22Rv1 (cell line): Measurements from ENCODE around the gene ZCCHC7.
A peak's percentile ranks its signal among the peaks of the same experiment; 100 is the strongest.

Experiments used
- H3K27ac ChIP-seq: fragments of 450-650 bp; 2 replicates; pipeline ENCODE4 v1.5.1; 2017
- ZFX ChIP-seq: fragments of 450-650 bp; IDR thresholded peaks from 2 replicates; pipeline ENCODE4 v1.6.1; 2017; ENCODE audit warnings: antibody characterized with exemption, borderline replicate concordance
- TF ChIP-seq, protein P1 (sequence below): fragments of 450-650 bp; IDR thresholded peaks from 2 replicates; pipeline ENCODE4 v1.5.1; 2017; ENCODE audit warnings: mild to moderate bottlenecking

Gene ZCCHC7

DNA sequence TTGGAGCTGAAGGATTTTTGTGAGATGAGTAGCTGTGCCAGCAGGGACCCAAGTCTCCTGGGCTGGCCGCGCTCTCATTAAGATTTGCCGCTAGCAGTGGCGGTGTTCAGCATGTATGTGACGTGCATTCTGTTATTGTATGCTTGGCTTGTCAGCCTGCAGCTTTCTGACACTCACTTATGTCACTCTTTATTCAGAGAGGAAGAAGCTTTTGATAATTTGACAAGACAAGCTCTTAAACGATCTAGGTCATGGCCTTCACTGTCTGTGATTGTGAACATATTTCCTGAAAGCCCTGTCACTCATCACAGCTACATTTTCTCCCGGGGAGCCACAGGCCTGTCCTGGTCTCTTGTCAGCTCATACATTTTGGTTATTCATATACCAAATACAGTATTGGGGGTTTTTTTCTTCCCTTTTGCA is 203.9 kb downstream of the ZCCHC7 start:
- TF ChIP-seq, protein P1, sequence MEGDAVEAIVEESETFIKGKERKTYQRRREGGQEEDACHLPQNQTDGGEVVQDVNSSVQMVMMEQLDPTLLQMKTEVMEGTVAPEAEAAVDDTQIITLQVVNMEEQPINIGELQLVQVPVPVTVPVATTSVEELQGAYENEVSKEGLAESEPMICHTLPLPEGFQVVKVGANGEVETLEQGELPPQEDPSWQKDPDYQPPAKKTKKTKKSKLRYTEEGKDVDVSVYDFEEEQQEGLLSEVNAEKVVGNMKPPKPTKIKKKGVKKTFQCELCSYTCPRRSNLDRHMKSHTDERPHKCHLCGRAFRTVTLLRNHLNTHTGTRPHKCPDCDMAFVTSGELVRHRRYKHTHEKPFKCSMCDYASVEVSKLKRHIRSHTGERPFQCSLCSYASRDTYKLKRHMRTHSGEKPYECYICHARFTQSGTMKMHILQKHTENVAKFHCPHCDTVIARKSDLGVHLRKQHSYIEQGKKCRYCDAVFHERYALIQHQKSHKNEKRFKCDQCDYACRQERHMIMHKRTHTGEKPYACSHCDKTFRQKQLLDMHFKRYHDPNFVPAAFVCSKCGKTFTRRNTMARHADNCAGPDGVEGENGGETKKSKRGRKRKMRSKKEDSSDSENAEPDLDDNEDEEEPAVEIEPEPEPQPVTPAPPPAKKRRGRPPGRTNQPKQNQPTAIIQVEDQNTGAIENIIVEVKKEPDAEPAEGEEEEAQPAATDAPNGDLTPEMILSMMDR: no peak
- H3K27ac ChIP-seq: no peak overlapping the region

DNA sequence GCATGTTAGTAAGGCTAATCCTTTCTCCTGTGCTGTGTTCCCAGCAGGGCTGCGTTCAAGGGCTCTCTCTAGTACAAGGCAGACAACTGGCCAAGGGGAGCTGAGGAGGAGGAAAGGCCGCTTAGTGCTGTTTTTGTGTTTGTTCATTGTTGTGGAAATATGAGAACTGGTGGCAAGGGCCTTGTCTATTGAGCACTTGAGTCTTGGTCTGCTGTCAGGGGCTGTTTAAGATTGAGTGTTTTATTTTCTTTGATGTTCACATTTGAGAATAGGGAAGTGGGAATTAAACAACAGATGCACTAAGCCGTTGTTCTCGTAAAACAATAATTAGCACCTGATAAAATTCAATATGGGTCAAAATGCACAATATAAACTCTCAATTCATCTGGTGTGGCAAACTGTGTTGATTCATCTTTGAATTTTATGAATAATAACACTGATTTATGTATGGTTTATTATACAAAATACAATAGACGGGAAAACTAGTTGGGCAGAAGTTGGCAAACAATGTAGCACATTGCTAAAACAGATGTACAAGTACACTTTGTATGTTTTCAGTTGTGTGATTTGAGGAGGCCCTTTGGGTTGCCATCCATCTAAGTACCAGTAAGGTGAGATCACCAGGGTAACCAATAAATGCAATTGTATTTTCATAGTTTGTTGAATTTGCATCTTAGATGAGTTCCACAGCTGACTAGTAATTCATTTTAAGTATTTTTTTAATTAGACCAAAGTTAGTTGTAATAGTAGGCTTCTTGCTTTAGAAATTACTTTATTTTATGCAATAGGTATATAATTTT is 204.5 kb downstream of the ZCCHC7 start:
- H3K27ac ChIP-seq: no peak overlapping the region

DNA sequence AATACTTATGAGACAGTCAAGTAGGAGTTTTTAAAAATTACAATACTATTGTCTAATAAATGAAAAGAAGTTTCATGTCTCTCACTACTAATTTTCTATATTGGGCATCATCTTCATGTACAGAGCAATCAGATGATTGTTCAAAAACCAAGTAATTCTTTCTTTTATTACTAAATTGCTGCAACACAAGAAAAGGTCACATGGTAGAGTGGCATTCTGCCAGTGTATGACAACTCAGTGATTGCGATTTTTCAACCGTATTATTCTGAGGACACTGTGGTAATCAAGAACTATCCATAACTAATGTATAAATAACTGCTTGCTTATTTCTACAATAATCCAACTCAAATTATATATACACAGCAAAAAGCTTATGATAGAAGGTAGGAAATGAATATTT is 205.4 kb downstream of the ZCCHC7 start:
- TF ChIP-seq ZFX: no peak
- TF ChIP-seq, protein P1: no peak
- H3K27ac ChIP-seq: no peak overlapping the region

More for the DNA sequence above, 204.5 kb downstream of the ZCCHC7 start:
- TF ChIP-seq, protein P1: no peak
- no peak for TF ChIP-seq ZFX

DNA sequence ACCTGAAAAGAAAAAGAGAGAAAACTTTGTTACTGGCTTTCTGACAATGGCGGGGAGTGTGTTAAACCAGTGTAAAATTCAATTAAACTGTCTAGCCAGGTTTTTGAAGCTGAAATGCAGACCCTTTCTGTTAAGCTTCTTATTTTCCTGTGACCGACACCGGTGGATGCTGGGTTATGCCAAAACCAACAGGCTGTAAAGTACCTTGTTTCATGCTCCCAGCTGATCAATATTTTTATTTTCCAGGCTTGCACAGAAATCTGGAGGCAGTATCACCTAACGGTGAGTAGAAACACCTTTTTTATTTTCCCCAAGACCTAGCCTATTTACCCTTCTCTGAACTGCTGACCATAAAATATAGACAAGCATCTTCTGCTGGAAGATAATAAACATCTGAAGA is 207.2 kb downstream of the ZCCHC7 start:
- TF ChIP-seq ZFX: no peak
- TF ChIP-seq, protein P1: no peak
- no peak overlapping the region for H3K27ac ChIP-seq

DNA sequence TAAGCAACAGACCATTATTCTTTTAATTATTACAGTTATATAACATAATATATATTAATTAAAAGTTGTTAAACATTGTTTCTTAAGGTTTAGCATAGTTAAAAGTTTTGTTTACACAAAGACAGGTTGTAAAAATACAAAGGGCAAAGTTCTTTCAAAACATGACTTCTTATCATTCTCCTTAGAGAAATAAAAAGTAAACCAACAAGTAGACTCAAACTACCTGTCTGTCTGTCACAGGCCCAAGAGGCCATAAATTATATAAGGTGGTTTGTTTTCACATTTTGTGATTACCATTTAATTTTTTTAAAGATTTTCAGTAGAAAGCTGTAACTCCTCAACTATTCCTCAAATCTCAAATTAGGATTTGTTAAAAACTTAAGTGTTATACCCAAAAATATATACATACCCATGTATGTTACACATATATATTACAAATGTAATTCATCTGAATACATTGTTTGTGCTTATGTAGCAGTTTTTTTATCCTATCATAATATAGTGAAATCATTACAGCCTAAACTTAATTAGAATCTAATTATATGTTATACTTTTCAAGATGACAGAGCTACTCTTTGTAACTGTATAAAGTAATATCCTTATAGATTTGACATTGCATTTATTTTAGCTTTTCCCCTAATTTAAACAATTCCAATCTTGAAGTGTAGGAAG is 208.3 kb downstream of the ZCCHC7 start:
- no peak for TF ChIP-seq ZFX
- TF ChIP-seq, protein P1: no peak
- peak overlapping the region; percentile 30 for H3K27ac ChIP-seq

DNA sequence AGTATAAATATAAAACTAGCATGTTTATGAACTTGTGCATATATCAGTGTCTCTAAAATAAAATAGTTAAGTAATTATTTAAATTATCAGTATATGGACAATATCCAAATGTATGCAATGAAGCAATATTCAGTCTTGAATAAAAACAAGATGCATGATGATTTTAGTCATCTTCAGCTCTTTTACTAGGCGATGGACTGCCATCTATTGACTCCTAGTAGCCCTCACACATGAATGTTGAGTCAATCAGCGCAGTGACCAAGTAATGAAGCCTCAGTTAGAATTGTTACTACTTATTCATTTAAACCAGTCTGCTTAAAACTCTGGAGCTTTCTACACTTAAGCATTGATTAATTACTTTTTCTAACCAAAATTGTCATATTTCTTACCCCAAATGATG is 209.2 kb downstream of the ZCCHC7 start:
- H3K27ac ChIP-seq: no peak overlapping the region
- TF ChIP-seq, protein P1: peak; percentile 71
- TF ChIP-seq ZFX: no peak

DNA sequence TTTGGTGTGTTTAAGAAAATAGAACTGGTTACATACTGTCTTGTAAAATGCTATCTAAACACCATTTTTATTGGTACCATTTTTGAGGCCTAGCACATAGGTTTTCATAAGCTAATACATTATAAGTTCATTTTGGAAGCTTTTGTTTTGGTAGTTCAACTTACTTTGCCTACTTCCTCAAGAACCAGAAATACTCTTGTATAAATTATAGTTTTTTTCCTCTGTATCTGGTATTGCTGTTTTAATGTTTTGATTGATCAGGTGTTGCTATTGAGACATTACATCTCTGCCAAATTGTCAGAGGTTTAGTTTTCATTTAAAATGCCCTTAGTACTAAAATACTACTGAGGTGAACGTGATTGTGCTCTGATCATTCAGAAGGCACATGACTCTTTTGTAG is 211.5 kb downstream of the ZCCHC7 start:
- H3K27ac ChIP-seq: no peak overlapping the region
- TF ChIP-seq, protein P1: no peak
- TF ChIP-seq ZFX: no peak
